CD8-positive, alpha-beta memory T cell (primary cell): Measurements from ENCODE around the gene CCDC3. TPM values are rescaled to one million over a fixed set of nuclear protein-coding genes. Genes with fewer than 3 reads are reported as not detected.
A peak's percentile ranks its signal among the peaks of the same experiment; 100 is the strongest.

Source experiments
- CTCF ChIA-PET: fragments of 350-600 bp; sonication (Branson Sonifier 250); formaldehyde crosslinking; loops from one replicate; lab custom pipeline; 2021; ENCODE audit warnings: antibody characterized with exemption; lab: Charles Lee
- POLR2A ChIA-PET: fragments of 350-600 bp; sonication (Branson Sonifier 250); formaldehyde crosslinking; loops from one replicate; lab custom pipeline; 2021; ENCODE audit warnings: antibody characterized with exemption; lab: Charles Lee
- DNase-seq, 5 donors: peaks; one replicate each; pipeline versions ENCODE4 v3.0.0 to v3.0.0-alpha.2; 2020 to 2022; ENCODE audit warnings: mixed read lengths in 1 of 5
- H3K27ac ChIP-seq: one replicate; pipeline ENCODE4 v1.7.0; 2013; ENCODE audit warnings: low read depth, mild to moderate bottlenecking, low read length, moderate library complexity
- H3K27me3 ChIP-seq: 2 replicates; pipeline ENCODE4 v1.7.0; 2013; ENCODE audit warnings: low read length, mild to moderate bottlenecking; ENCODE audit not compliant: insufficient read depth, poor library complexity, severe bottlenecking
- H3K36me3 ChIP-seq: 2 replicates; pipeline ENCODE4 v1.7.0; 2013; ENCODE audit warnings: mild to moderate bottlenecking, low read length, moderate library complexity; ENCODE audit not compliant: insufficient read depth
- H3K4me1 ChIP-seq: 2 replicates; pipeline ENCODE4 v1.7.0; 2013; ENCODE audit warnings: mild to moderate bottlenecking, low read length, moderate library complexity; ENCODE audit not compliant: insufficient read depth
- H3K4me3 ChIP-seq: 2 replicates; pipeline ENCODE4 v1.7.0; 2013; ENCODE audit warnings: mild to moderate bottlenecking, low read length
- H3K9me3 ChIP-seq: 2 replicates; pipeline ENCODE4 v1.7.0; 2013; ENCODE audit warnings: mild to moderate bottlenecking, low read length
- H3K27ac Mint-ChIP-seq, 8 donors: one replicate each; pipeline ENCODE4 v1.8.0; 2020 to 2021; ENCODE audit warnings: mixed read lengths in 8 of 8, mild to moderate bottlenecking in 6 of 8, inconsistent platforms in 3 of 8, moderate library complexity in 3 of 8
- H3K27me3 Mint-ChIP-seq, 2 donors: one replicate each; pipeline ENCODE4 v1.8.0; 2020 to 2021; ENCODE audit warnings: mixed read lengths in 2 of 2, mild to moderate bottlenecking in 1 of 2, moderate library complexity in 1 of 2
- H3K36me3 Mint-ChIP-seq, 3 donors: one replicate each; pipeline ENCODE4 v1.8.0; 2020 to 2021; ENCODE audit warnings: mixed read lengths in 3 of 3, inconsistent platforms in 1 of 3, mild to moderate bottlenecking in 1 of 3
- H3K4me1 Mint-ChIP-seq, 3 donors: one replicate each; pipeline ENCODE4 v1.8.0; 2020 to 2021; ENCODE audit warnings: mixed read lengths in 3 of 3, inconsistent platforms in 1 of 3, mild to moderate bottlenecking in 1 of 3
- H3K4me3 Mint-ChIP-seq, 7 donors: one replicate each; pipeline ENCODE4 v1.8.0; 2020 to 2021; ENCODE audit warnings: mixed read lengths in 7 of 7, mild to moderate bottlenecking in 6 of 7, moderate library complexity in 4 of 7, inconsistent platforms in 2 of 7
- H3K9me3 Mint-ChIP-seq, 5 donors: one replicate each; pipeline ENCODE4 v1.8.0; 2020 to 2022; ENCODE audit warnings: mixed read lengths in 5 of 5, mild to moderate bottlenecking in 3 of 5, moderate library complexity in 2 of 5, inconsistent platforms in 1 of 5
- polyA plus RNA-seq: library from polyadenylated mRNA; unstranded; fragments of 300-500 nt; fragmentation: Illumina TruSeq; gene quantifications from one replicate; pipeline ENCODE4 v1.2.3, GENCODE V29; 2021
- total RNA-seq, 2 experiments: library from RNA; stranded (reverse); gene quantifications; one replicate each; pipeline ENCODE4 v1.2.3, GENCODE V29; 2021

CCDC3 gene
- total RNA-seq: not detected
- not detected for polyA plus RNA-seq

GRCh38 chr10:13001041-13001886 lies at the start of gene CCDC3:
TSS of gene CCDC3 (minus strand) at chr10:13001713. CDS start at chr10:13001570, 143 bp downstream.
- CTCF ChIA-PET: no interaction called here
- Histone ChIP-seq H3K36me3 (no peaks in the 10 kb centered on the region), H3K4me3 (no peak within 1 kb of the TSS), H3K9me3 (no peaks in the 10 kb centered on the region), H3K27me3 (peaks cover 4% of the 10 kb centered on the region), H3K4me1 (no peaks in the 10 kb centered on the region), H3K27ac (no peak within 1 kb of the TSS)
- Mint-ChIP-seq H3K36me3 (no peaks in the 10 kb centered on the region), H3K9me3 (no peaks in the 10 kb centered on the region), H3K27ac (no peak within 1 kb of the TSS), H3K4me1 (peaks cover 3 to 12% (median 10%) of the 10 kb centered on the region in 3 donors), H3K4me3 (peak within 1 kb of the TSS in 3 of 7 donors; percentile 6 to 51 (median 40)), H3K27me3 (peaks cover 28 to 75% of the 10 kb centered on the region in 2 donors)
- no peak for DNase-seq
- POLR2A ChIA-PET: no interaction called here

GRCh38 chr10:13051126-13051694 lies 49.7 kb upstream of the CCDC3 start:
- CTCF ChIA-PET: no interaction called here
- DNase-seq: no peak
- no peaks in the 10 kb centered on the region for H3K9me3 ChIP-seq
- H3K4me1 ChIP-seq: no peaks in the 10 kb centered on the region
- H3K27ac Mint-ChIP-seq: no peak overlapping the region
- H3K36me3 Mint-ChIP-seq: no peaks in the 10 kb centered on the region
- H3K27ac ChIP-seq: no peak overlapping the region
- POLR2A ChIA-PET: no interaction called here
- H3K4me3 ChIP-seq: no peak overlapping the region
- H3K27me3 Mint-ChIP-seq: peaks cover 9 to 20% of the 10 kb centered on the region in 2 donors
- peaks cover 0 to 2% (median 0%) of the 10 kb centered on the region in 5 donors for H3K9me3 Mint-ChIP-seq
- H3K36me3 ChIP-seq: no peaks in the 10 kb centered on the region
- no peaks in the 10 kb centered on the region for H3K27me3 ChIP-seq
- no peaks in the 10 kb centered on the region for H3K4me1 Mint-ChIP-seq
- H3K4me3 Mint-ChIP-seq: no peak overlapping the region

GRCh38 chr10:13049774-13050420 lies 48.4 kb upstream of the CCDC3 start:
- Mint-ChIP-seq H3K4me3 (no peak overlapping the region), H3K4me1 (no peaks in the 10 kb centered on the region), H3K27me3 (peaks cover 9 to 20% of the 10 kb centered on the region in 2 donors), H3K9me3 (peaks cover 0 to 2% (median 0%) of the 10 kb centered on the region in 5 donors), H3K27ac (peak overlapping the region in 1 of 8 donors; percentile 36), H3K36me3 (no peaks in the 10 kb centered on the region)
- no peak overlapping the region for H3K4me3 ChIP-seq
- POLR2A ChIA-PET: no interaction called here
- no peak overlapping the region for H3K27ac ChIP-seq
- H3K27me3 ChIP-seq: no peaks in the 10 kb centered on the region
- no peaks in the 10 kb centered on the region for H3K36me3 ChIP-seq
- H3K9me3 ChIP-seq: no peaks in the 10 kb centered on the region
- no peaks in the 10 kb centered on the region for H3K4me1 ChIP-seq
- CTCF ChIA-PET: no interaction called here
- no peak for DNase-seq

- no peaks in the 10 kb centered on the region for H3K36me3 Mint-ChIP-seq
- H3K27me3 Mint-ChIP-seq: peaks cover 9 to 19% of the 10 kb centered on the region in 2 donors
- no peaks in the 10 kb centered on the region for H3K4me1 ChIP-seq
- POLR2A ChIA-PET: no interaction called here
- H3K27ac ChIP-seq: no peak overlapping the region
- H3K27me3 ChIP-seq: no peaks in the 10 kb centered on the region
- H3K9me3 ChIP-seq: no peaks in the 10 kb centered on the region
- DNase-seq: no peak
- H3K4me3 Mint-ChIP-seq: no peak overlapping the region
- peaks cover 0 to 2% (median 0%) of the 10 kb centered on the region in 5 donors for H3K9me3 Mint-ChIP-seq
- no peaks in the 10 kb centered on the region for H3K36me3 ChIP-seq
- no peaks in the 10 kb centered on the region for H3K4me1 Mint-ChIP-seq
- no peak overlapping the region for H3K27ac Mint-ChIP-seq
- CTCF ChIA-PET: no interaction called here
- no peak overlapping the region for H3K4me3 ChIP-seq
These were observed 47.2 kb upstream of the CCDC3 start for GRCh38 chr10:13048762-13049161.

- ChIA-PET POLR2A (no interaction called here), CTCF (no interaction called here)
- no peaks in the 10 kb centered on the region for H3K36me3 Mint-ChIP-seq
- H3K36me3 ChIP-seq: no peaks in the 10 kb centered on the region
- no peaks in the 10 kb centered on the region for H3K27me3 ChIP-seq
- H3K4me1 Mint-ChIP-seq: no peaks in the 10 kb centered on the region
- H3K9me3 ChIP-seq: no peaks in the 10 kb centered on the region
- no peak overlapping the region for H3K4me3 ChIP-seq
- no peak overlapping the region for H3K27ac ChIP-seq
- H3K27ac Mint-ChIP-seq: no peak overlapping the region
- H3K4me1 ChIP-seq: no peaks in the 10 kb centered on the region
- no peak overlapping the region for H3K4me3 Mint-ChIP-seq
- H3K9me3 Mint-ChIP-seq: peaks cover 0 to 2% (median 2%) of the 10 kb centered on the region in 5 donors
- H3K27me3 Mint-ChIP-seq: peaks cover 11 to 23% of the 10 kb centered on the region in 2 donors
- DNase-seq: no peak
These were observed 46.2 kb upstream of the CCDC3 start for GRCh38 chr10:13047529-13048206.

- Histone ChIP-seq H3K4me3 (no peak overlapping the region), H3K9me3 (no peaks in the 10 kb centered on the region), H3K36me3 (no peaks in the 10 kb centered on the region), H3K4me1 (no peaks in the 10 kb centered on the region), H3K27ac (no peak overlapping the region), H3K27me3 (no peaks in the 10 kb centered on the region)
- no peak for DNase-seq
- Mint-ChIP-seq H3K27ac (peak overlapping the region in 1 of 8 donors; percentile 42), H3K9me3 (peaks cover 0 to 2% (median 2%) of the 10 kb centered on the region in 5 donors), H3K4me3 (no peak overlapping the region), H3K36me3 (no peaks in the 10 kb centered on the region), H3K4me1 (no peaks in the 10 kb centered on the region), H3K27me3 (peaks cover 10 to 23% of the 10 kb centered on the region in 2 donors)
- ChIA-PET POLR2A (no interaction called here), CTCF (no interaction called here)
These were observed 45.5 kb upstream of the CCDC3 start for GRCh38 chr10:13046851-13047528.

GRCh38 chr10:13043520-13043919 lies 42.0 kb upstream of the CCDC3 start:
- no peak overlapping the region for H3K4me3 ChIP-seq
- H3K4me1 Mint-ChIP-seq: no peaks in the 10 kb centered on the region
- ChIA-PET CTCF (no interaction called here), POLR2A (no interaction called here)
- H3K27ac Mint-ChIP-seq: no peak overlapping the region
- H3K9me3 ChIP-seq: no peaks in the 10 kb centered on the region
- peaks cover 0 to 2% (median 0%) of the 10 kb centered on the region in 5 donors for H3K9me3 Mint-ChIP-seq
- H3K36me3 ChIP-seq: no peaks in the 10 kb centered on the region
- peaks cover 3% of the 10 kb centered on the region for H3K27me3 ChIP-seq
- no peak overlapping the region for H3K27ac ChIP-seq
- no peaks in the 10 kb centered on the region for H3K36me3 Mint-ChIP-seq
- DNase-seq: no peak
- no peak overlapping the region for H3K4me3 Mint-ChIP-seq
- H3K27me3 Mint-ChIP-seq: peaks cover 7 to 11% of the 10 kb centered on the region in 2 donors
- H3K4me1 ChIP-seq: no peaks in the 10 kb centered on the region
